PC-3 (cell line): ENCODE results near the gene SLC39A6.

ENCODE experiments used
- EZH2phosphoT487 ChIP-seq: fragments of 300-600 bp; sonication (generic); IDR thresholded peaks from 2 replicates; pipeline ENCODE4 v1.6.1; 2018; ENCODE audit warnings: mild to moderate bottlenecking, antibody characterized with exemption, low read length, borderline replicate concordance
- TF ChIP-seq, protein P1 (sequence below): fragments of 300-600 bp; sonication (generic); conservative IDR thresholded peaks from 2 replicates; pipeline ENCODE4 v1.5.1; 2017; ENCODE audit warnings: antibody characterized with exemption, low read depth, mild to moderate bottlenecking, low read length

DNA sequence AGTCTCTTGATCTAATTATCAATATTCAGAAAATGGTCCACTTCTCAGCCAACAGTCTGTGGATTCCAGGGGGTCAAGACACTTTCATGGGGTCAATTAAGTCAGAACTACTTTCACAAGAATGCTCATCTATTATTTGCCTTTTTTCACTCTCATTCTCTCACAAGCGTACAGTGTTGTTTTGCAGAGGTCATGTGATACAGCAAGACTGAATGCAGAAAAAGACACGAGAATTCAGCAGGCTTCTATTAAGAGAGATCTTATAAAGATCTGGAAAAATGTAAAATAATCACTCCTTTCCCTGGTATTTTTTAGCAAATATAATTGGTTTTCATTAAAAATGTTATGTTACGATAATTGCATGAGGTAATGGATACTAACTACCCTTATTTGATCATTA lies 70.5 kb downstream of the SLC39A6 start:
- TF ChIP-seq, protein P1, sequence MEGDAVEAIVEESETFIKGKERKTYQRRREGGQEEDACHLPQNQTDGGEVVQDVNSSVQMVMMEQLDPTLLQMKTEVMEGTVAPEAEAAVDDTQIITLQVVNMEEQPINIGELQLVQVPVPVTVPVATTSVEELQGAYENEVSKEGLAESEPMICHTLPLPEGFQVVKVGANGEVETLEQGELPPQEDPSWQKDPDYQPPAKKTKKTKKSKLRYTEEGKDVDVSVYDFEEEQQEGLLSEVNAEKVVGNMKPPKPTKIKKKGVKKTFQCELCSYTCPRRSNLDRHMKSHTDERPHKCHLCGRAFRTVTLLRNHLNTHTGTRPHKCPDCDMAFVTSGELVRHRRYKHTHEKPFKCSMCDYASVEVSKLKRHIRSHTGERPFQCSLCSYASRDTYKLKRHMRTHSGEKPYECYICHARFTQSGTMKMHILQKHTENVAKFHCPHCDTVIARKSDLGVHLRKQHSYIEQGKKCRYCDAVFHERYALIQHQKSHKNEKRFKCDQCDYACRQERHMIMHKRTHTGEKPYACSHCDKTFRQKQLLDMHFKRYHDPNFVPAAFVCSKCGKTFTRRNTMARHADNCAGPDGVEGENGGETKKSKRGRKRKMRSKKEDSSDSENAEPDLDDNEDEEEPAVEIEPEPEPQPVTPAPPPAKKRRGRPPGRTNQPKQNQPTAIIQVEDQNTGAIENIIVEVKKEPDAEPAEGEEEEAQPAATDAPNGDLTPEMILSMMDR: no peak
- TF ChIP-seq EZH2phosphoT487: no peak
